HEK293T (cell line): ENCODE results near the gene U2AF2.

Source experiments
- CTCF ChIA-PET: fragments of 350-600 bp; formaldehyde crosslinking; extraction: SDS; loops from one replicate; lab custom pipeline; 2021; ENCODE audit warnings: antibody characterized with exemption, inconsistent platforms; lab: Yijun Ruan, JAX
- POLR2A ChIA-PET: fragments of 350-600 bp; formaldehyde crosslinking; extraction: SDS; loops from one replicate; lab custom pipeline; 2020; ENCODE audit warnings: antibody characterized with exemption, inconsistent platforms; lab: Yijun Ruan, JAX
- DNase-seq: peaks from one replicate; pipeline ENCODE4 v3.0.0; 2012; ENCODE audit warnings: mixed read lengths; ENCODE audit errors: extremely low spot score
- ARNT ChIP-seq: fragments of 450-650 bp; IDR thresholded peaks from 2 replicates; pipeline ENCODE4 v1.6.1; 2017; ENCODE audit warnings: mild to moderate bottlenecking
- BHLHE40 ChIP-seq: fragments of 450-650 bp; IDR thresholded peaks from 2 replicates; pipeline ENCODE4 v1.6.1; 2016; ENCODE audit warnings: mild to moderate bottlenecking, moderate library complexity, borderline replicate concordance
- CTBP1 ChIP-seq: fragments of 450-650 bp; IDR thresholded peaks from 2 replicates; pipeline ENCODE4 v1.6.1; 2016; ENCODE audit warnings: borderline replicate concordance
- ELF4 ChIP-seq: fragments of 450-650 bp; IDR thresholded peaks from 2 replicates; pipeline ENCODE4 v1.6.1; 2017; ENCODE audit warnings: antibody characterized with exemption
- FOXA1 ChIP-seq: fragments of 450-650 bp; IDR thresholded peaks from 2 replicates; pipeline ENCODE4 v1.6.1; 2016; ENCODE audit warnings: mild to moderate bottlenecking
- FOXK2 ChIP-seq: fragments of 450-650 bp; IDR thresholded peaks from 2 replicates; pipeline ENCODE4 v1.6.1; 2016; ENCODE audit warnings: mild to moderate bottlenecking
- FOXM1 ChIP-seq: fragments of 450-650 bp; IDR thresholded peaks from 2 replicates; pipeline ENCODE4 v1.6.1; 2017; ENCODE audit warnings: mild to moderate bottlenecking, borderline replicate concordance
- HDGF ChIP-seq: fragments of 450-650 bp; IDR thresholded peaks from 2 replicates; pipeline ENCODE4 v1.6.1; 2017; ENCODE audit warnings: antibody characterized with exemption, borderline replicate concordance
- L3MBTL2 ChIP-seq: fragments of 450-650 bp; conservative IDR thresholded peaks from 2 replicates; pipeline ENCODE4 v1.6.1; 2016; ENCODE audit warnings: mild to moderate bottlenecking
- LEF1 ChIP-seq: fragments of 450-650 bp; IDR thresholded peaks from 2 replicates; pipeline ENCODE4 v1.6.1; 2017; ENCODE audit warnings: mild to moderate bottlenecking, borderline replicate concordance
- NFRKB ChIP-seq: fragments of 450-650 bp; IDR thresholded peaks from 2 replicates; pipeline ENCODE4 v1.6.1; 2016; ENCODE audit warnings: mild to moderate bottlenecking, moderate library complexity
- SP1 ChIP-seq: fragments of 450-650 bp; IDR thresholded peaks from 2 replicates; pipeline ENCODE4 v1.6.1; 2017
- SUZ12 ChIP-seq: fragments of 450-650 bp; IDR thresholded peaks from 2 replicates; pipeline ENCODE4 v1.6.1; 2016; ENCODE audit warnings: mild to moderate bottlenecking
- TARDBP ChIP-seq: fragments of 450-650 bp; IDR thresholded peaks from 2 replicates; pipeline ENCODE4 v1.6.1; 2016
- ZNF384 ChIP-seq: fragments of 450-650 bp; IDR thresholded peaks from 2 replicates; pipeline ENCODE4 v1.6.1; 2016
- TF ChIP-seq, protein P1 (sequence below): fragments of 450-650 bp; IDR thresholded peaks from 2 replicates; pipeline ENCODE4 v1.6.1; 2016

The U2AF2 gene

DNA sequence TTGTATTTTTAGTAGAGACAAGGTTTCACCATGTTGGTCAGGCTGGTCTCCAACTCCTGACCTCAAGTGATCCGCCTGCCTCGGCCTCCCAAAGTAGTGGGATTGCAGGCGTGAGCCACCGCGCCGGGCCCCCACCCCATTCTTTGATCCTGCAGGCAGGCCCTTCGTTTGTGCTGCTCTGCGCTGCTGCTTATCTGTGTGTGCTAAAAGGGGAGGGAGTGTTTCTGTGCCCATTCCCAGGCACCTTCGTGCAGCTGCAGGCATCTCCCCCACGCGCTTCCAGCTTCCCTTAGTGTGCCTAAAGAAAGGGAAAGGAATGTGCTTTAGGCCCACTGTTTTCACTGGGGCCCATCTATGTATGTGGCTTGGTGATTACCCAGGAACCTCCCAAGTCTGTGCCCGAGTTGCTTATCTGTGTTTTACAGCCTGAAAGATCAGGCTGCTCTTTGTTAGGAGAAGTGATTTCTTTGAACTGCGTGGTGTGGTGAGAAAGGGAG is 47.3 kb downstream of the U2AF2 start:
- POLR2A ChIA-PET: no interaction called here
- CTCF ChIA-PET: no interaction called here
- TF ChIP-seq HDGF: no peak
- TF ChIP-seq TARDBP: no peak
- no peak for TF ChIP-seq ELF4
- no peak for TF ChIP-seq SUZ12
- TF ChIP-seq L3MBTL2: no peak
- TF ChIP-seq, protein P1, sequence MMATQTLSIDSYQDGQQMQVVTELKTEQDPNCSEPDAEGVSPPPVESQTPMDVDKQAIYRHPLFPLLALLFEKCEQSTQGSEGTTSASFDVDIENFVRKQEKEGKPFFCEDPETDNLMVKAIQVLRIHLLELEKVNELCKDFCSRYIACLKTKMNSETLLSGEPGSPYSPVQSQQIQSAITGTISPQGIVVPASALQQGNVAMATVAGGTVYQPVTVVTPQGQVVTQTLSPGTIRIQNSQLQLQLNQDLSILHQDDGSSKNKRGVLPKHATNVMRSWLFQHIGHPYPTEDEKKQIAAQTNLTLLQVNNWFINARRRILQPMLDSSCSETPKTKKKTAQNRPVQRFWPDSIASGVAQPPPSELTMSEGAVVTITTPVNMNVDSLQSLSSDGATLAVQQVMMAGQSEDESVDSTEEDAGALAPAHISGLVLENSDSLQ: no peak
- no peak for TF ChIP-seq BHLHE40
- no peak for TF ChIP-seq FOXK2
- no peak for TF ChIP-seq FOXA1
- no peak for TF ChIP-seq ZNF384
- no peak for TF ChIP-seq ARNT
- DNase-seq: no peak

DNA sequence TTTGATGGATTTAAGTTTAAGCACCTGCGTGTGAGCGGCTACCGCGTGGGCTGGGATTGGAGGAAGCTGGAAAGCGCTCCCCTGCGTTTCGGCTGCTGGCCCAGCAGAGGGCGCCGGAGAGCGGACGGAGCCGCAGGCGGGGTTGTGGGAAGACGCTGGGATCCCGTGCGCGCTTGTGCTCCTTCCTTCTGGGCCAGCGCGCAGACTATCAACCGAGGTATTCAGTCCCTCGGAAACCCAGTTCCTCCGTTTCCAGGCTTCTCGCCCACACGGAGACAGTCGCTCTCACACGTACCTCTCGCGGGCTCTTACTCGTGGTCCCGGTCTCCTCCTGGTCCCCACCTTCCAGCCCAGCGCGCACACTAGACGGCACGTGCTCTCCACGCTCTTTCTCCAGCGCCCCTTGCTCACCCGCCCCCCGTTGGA is 49.0 kb downstream of the U2AF2 start:
- TF ChIP-seq, protein P1: no peak
- no peak for TF ChIP-seq ARNT
- no peak for TF ChIP-seq FOXM1
- TF ChIP-seq FOXK2: no peak
- TF ChIP-seq NFRKB: no peak
- no peak for TF ChIP-seq ELF4
- no peak for TF ChIP-seq BHLHE40
- TF ChIP-seq LEF1: no peak
- no peak for TF ChIP-seq FOXA1
- no peak for TF ChIP-seq SP1
- TF ChIP-seq ZNF384: no peak
- no peak for TF ChIP-seq HDGF
- DNase-seq: peak; percentile 39
- CTCF ChIA-PET: no interaction called here
- POLR2A ChIA-PET: no interaction called here

DNA sequence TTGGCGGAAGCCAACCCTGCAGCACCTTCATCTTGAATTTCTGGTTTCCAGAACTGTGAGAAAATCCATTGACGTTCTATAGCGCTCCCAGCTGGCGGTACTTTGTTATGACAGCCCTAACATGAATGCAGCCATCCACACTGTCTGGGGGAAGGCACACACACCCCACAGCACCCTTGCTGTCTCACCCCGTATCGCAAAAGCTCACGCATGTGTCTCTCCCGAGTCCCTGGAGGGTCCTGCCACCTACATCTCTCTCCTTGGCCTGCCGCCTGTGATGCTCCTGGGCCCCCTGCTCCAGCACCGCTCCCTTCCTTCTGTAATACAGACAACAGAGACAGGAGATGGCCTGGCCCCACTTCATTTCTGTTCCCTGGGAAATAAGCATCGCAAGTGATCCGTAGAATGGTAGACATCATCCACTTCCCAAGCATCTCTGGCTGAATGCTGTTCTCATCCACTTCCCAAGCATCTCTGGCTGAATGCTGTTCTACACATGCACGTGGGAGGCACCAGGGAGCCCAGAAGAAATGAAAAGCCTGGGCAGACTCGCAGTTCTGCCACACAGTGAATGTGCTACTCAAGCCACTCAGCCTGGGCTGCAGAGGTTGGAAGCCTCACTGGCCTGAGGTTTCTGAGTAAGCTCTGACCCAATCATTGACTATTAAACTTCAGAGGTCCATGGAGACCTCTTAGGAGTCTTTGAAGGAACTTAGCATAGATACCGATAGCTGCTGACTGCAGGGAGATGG is 49.8 kb downstream of the U2AF2 start:
- ChIA-PET CTCF (no interaction called here), POLR2A (no interaction called here)
- DNase-seq: no peak
- no peak for TF ChIP-seq L3MBTL2
- no peak for TF ChIP-seq FOXA1
- TF ChIP-seq FOXM1: no peak
- no peak for TF ChIP-seq CTBP1
- TF ChIP-seq SUZ12: no peak
- no peak for TF ChIP-seq SP1
- TF ChIP-seq, protein P1: no peak
- TF ChIP-seq FOXK2: no peak
- TF ChIP-seq TARDBP: no peak
- TF ChIP-seq BHLHE40: no peak
- no peak for TF ChIP-seq NFRKB
- TF ChIP-seq ARNT: no peak
- no peak for TF ChIP-seq LEF1

DNA sequence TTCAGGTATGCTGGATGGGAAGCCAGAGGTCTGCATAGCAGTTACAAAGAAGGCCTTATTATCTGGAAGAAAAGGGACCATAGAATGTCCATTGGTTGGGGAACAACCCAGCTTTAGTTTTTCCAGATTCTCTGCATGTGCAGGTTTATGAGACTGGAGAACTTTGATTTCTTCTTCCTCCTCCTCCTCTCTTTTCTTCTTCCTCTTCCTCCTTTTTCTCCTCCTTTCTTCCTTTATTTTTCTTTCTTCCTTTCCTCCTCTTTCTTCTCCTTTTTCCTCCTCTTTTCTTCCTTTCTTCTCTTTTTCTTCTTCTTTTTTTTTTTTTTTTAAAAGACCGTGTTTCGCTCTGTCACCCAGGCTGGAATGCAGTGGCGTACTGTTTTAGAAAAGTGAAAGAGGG is 51.1 kb downstream of the U2AF2 start:
- ChIA-PET POLR2A (no interaction called here), CTCF (interaction anchor here (0.6 kb wide), 1 partner anchor 1317 kb away, joined by 4 read pairs; no protein-coding TSS in a partner anchor)
- TF ChIP-seq CTBP1: no peak
- TF ChIP-seq HDGF: no peak
- no peak for DNase-seq

DNA sequence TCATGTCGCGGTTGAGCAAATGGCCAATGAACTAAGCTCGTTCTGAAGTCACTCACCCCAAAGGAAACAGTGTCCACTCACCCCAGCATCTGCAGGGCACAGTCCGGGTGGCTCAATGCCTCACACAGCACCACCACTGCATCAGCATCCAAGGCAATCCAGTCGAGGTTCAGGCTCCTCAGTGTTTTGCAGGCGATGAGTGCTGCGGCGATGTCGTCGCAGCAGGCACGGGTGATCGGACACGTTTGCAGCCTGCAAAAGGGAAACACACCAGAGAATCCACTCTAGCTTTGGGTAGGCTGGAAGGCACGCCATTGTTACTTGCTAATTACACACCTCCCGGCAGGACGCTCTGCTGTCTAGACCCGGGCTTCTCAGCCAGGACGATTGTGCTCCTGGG is 56.9 kb downstream of the U2AF2 start:
- TF ChIP-seq ZNF384 (no peak), NFRKB (no peak), L3MBTL2 (no peak), HDGF (no peak), SP1 (no peak), ARNT (no peak), FOXA1 (no peak), LEF1 (no peak), TARDBP (no peak), ELF4 (no peak)
- TF ChIP-seq, protein P1: no peak
- POLR2A ChIA-PET: no interaction called here
- CTCF ChIA-PET: no interaction called here
- no peak for DNase-seq
